ENCODE measurements around the gene RASD1. TPM values are rescaled to one million over a fixed set of nuclear protein-coding genes. Genes with fewer than 3 reads are reported as not detected.

The RASD1 gene
- total and polyA plus RNA-seq, 2 donors (not counting 1 experiment from before 2014, with no cell fraction given) = 0.34 to 2.6 TPM

DNA sequence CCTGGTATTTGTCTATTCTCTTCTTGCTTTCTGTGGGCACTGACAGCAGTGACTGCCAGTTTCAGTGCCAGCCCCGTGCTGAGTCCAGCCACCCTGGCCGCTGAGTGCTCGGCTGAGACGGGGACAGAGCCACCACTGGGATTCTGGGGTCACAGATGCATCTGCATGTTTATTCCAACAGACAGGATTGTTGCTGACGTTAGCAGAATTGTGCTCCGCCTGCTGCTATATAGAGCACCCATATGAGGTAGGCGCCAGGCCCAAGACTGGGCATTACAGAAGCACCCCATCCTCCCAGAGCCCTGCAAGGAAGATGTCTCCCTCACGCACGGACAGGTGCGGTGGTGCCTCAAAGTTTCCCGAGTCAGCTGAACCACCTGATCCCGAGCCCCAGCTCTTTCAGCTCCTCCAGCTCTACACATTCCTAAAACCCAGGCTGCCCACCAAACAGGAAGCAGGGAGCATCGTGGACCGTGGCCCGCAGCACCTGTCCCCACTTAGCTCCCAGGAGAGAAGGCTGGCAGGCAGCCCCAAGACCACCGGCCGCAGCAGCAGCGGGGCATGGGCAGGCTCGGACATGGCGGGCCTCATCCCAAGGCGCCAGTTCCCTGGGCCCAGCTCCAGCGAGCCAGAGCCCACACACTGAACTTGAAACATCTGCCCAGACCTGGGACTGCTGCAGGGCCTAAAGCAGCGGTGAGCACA lies 44.9 kb upstream of the RASD1 start:
- Histone ChIP-seq H3K36me3 (ENCODE audit: control insufficient read depth, insufficient read depth, low read length) (no peaks in the 10 kb centered on the region), H3K4me3 (replicated peaks in 1 of 4; ENCODE audit: control extremely low read depth in 1 of 4, insufficient read depth in 1 of 4, low read depth in 3 of 4, low read length in 4 of 4) (no peak overlapping the region), H3K9me3 (ENCODE audit: control insufficient read depth, insufficient read depth, low read depth, low read length) (no peaks in the 10 kb centered on the region), H2AFZ (ENCODE audit: low read length) (no peak overlapping the region), H3K27me3 (ENCODE audit: control insufficient read depth, insufficient read depth, low read length) (no peaks in the 10 kb centered on the region), H3K27ac (ENCODE audit: insufficient read depth, low read length) (no peak overlapping the region), H3K4me1 (ENCODE audit: control insufficient read depth, extremely low read depth, insufficient read depth, low read length) (no peaks in the 10 kb centered on the region), H4K20me1 (ENCODE audit: control insufficient read depth, extremely low read depth, insufficient read depth, low read length) (no peaks in the 10 kb centered on the region), H3K4me2 (ENCODE audit: extremely low read depth, insufficient read depth, low read length) (no peak overlapping the region), H3K9ac (ENCODE audit: insufficient read depth, low read length) (no peak overlapping the region), H3K79me2 (ENCODE audit: control insufficient read depth, insufficient read depth, low read length) (no peaks in the 10 kb centered on the region)
- no peak for TF ChIP-seq EZH2 (IDR thresholded peaks at IDR 0.05; ENCODE audit: low read length, missing control alignments)
- TF ChIP-seq, protein P1, sequence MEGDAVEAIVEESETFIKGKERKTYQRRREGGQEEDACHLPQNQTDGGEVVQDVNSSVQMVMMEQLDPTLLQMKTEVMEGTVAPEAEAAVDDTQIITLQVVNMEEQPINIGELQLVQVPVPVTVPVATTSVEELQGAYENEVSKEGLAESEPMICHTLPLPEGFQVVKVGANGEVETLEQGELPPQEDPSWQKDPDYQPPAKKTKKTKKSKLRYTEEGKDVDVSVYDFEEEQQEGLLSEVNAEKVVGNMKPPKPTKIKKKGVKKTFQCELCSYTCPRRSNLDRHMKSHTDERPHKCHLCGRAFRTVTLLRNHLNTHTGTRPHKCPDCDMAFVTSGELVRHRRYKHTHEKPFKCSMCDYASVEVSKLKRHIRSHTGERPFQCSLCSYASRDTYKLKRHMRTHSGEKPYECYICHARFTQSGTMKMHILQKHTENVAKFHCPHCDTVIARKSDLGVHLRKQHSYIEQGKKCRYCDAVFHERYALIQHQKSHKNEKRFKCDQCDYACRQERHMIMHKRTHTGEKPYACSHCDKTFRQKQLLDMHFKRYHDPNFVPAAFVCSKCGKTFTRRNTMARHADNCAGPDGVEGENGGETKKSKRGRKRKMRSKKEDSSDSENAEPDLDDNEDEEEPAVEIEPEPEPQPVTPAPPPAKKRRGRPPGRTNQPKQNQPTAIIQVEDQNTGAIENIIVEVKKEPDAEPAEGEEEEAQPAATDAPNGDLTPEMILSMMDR (conservative IDR thresholded peaks at IDR 0.05 in 1 of 2, IDR thresholded peaks at IDR 0.05 in 1 of 2; ENCODE audit: low read depth in 1 of 2, low read length in 2 of 2) = no peak
- no peak for DNase-seq (ENCODE audit: low read depth in 2 of 2)

DNA sequence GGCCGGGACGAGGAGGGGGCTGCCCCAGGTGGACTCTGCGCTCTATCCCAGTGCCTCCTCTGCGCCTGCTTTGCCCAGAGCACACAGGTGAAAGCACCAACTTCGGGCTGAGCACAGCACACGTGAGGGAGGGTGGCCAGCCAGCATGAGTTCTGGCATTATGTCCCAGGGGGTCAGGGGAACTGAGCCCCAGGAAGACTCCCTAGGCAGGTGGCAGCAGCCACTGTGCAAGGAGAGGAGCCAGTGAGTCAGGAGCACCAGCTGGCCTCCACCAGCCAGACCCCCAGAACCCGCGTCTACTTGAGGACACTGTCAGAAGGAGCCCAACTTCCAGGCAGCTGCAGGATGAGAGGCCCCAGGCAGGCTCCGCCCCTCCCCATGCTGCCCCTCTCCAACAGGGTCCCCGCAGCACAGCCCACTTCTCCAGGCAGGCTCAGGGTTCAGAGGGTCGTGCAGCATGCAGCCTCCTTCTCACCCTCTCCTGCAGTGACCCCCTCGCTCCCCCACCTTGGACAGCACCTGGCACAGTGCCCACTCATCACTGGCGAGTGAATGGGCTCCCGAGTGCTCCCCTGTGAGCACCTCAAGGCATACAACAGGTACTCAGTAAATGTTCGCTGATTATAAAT lies 44.2 kb upstream of the RASD1 start:
- TF ChIP-seq EZH2 (IDR thresholded peaks at IDR 0.05; ENCODE audit: low read length, missing control alignments) = no peak
- TF ChIP-seq, protein P1 (conservative IDR thresholded peaks at IDR 0.05 in 1 of 2, IDR thresholded peaks at IDR 0.05 in 1 of 2; ENCODE audit: low read depth in 1 of 2, low read length in 2 of 2) = no peak
- Histone ChIP-seq H3K27me3 (ENCODE audit: control insufficient read depth, insufficient read depth, low read length) (no peaks in the 10 kb centered on the region), H3K36me3 (ENCODE audit: control insufficient read depth, insufficient read depth, low read length) (no peaks in the 10 kb centered on the region), H2AFZ (ENCODE audit: low read length) (no peak overlapping the region), H3K27ac (ENCODE audit: insufficient read depth, low read length) (no peak overlapping the region), H3K9me3 (ENCODE audit: control insufficient read depth, insufficient read depth, low read depth, low read length) (no peaks in the 10 kb centered on the region), H3K9ac (ENCODE audit: insufficient read depth, low read length) (no peak overlapping the region), H3K4me2 (ENCODE audit: extremely low read depth, insufficient read depth, low read length) (no peak overlapping the region), H4K20me1 (ENCODE audit: control insufficient read depth, extremely low read depth, insufficient read depth, low read length) (no peaks in the 10 kb centered on the region), H3K79me2 (ENCODE audit: control insufficient read depth, insufficient read depth, low read length) (no peaks in the 10 kb centered on the region), H3K4me1 (ENCODE audit: control insufficient read depth, extremely low read depth, insufficient read depth, low read length) (no peaks in the 10 kb centered on the region), H3K4me3 (replicated peaks in 1 of 4; ENCODE audit: control extremely low read depth in 1 of 4, insufficient read depth in 1 of 4, low read depth in 3 of 4, low read length in 4 of 4) (no peak overlapping the region)
- DNase-seq (ENCODE audit: low read depth in 2 of 2) = no peak

DNA sequence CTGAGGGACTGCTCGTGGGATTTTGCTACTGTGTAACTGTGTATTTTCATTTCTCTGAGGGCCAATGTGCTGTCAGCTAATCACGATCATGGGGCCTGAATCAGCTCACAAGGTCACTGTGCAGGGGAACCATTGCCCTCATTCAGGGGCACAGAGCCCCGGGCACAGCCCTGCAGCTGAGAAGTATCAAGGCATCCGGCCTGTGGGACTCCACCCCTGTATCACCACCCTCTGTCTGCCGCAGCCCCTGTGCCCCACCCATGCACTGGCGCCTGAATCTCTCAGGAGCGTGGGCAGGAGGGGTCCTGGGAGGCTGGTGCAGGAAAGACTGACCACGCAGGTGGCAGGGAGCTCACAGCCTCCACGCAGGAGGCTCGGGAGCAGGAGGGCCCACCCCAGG lies 43.4 kb upstream of the RASD1 start:
- no peak overlapping the region for H3K4me3 ChIP-seq (replicated peaks in 1 of 4; ENCODE audit: control extremely low read depth in 1 of 4, insufficient read depth in 1 of 4, low read depth in 3 of 4, low read length in 4 of 4)
- TF ChIP-seq, protein P1 (conservative IDR thresholded peaks at IDR 0.05 in 1 of 2, IDR thresholded peaks at IDR 0.05 in 1 of 2; ENCODE audit: low read depth in 1 of 2, low read length in 2 of 2) = no peak
- no peaks in the 10 kb centered on the region for H3K36me3 ChIP-seq (ENCODE audit: control insufficient read depth, insufficient read depth, low read length)
- no peaks in the 10 kb centered on the region for H3K27me3 ChIP-seq (ENCODE audit: control insufficient read depth, insufficient read depth, low read length)
- H4K20me1 ChIP-seq (ENCODE audit: control insufficient read depth, extremely low read depth, insufficient read depth, low read length) = no peaks in the 10 kb centered on the region
- no peaks in the 10 kb centered on the region for H3K79me2 ChIP-seq (ENCODE audit: control insufficient read depth, insufficient read depth, low read length)
- DNase-seq (ENCODE audit: low read depth in 2 of 2) = no peak
- H3K9me3 ChIP-seq (ENCODE audit: control insufficient read depth, insufficient read depth, low read depth, low read length) = no peaks in the 10 kb centered on the region
- no peak overlapping the region for H3K27ac ChIP-seq (ENCODE audit: insufficient read depth, low read length)
- H2AFZ ChIP-seq (ENCODE audit: low read length) = no peak overlapping the region
- no peak overlapping the region for H3K4me2 ChIP-seq (ENCODE audit: extremely low read depth, insufficient read depth, low read length)
- H3K4me1 ChIP-seq (ENCODE audit: control insufficient read depth, extremely low read depth, insufficient read depth, low read length) = no peaks in the 10 kb centered on the region
- H3K9ac ChIP-seq (ENCODE audit: insufficient read depth, low read length) = no peak overlapping the region
